ENCODE measurements around the gene DCD. TPM values are rescaled to one million over a fixed set of nuclear protein-coding genes. Genes with fewer than 3 reads are reported as not detected.
A peak's percentile ranks its signal among the peaks of the same experiment; 100 is the strongest.

Gene DCD, protein sequence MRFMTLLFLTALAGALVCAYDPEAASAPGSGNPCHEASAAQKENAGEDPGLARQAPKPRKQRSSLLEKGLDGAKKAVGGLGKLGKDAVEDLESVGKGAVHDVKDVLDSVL
- polyA plus RNA-seq (2013, experiment 1 of 2), result not detected
- polyA plus RNA-seq (2013, experiment 2 of 2), result not detected

- Histone ChIP-seq H3K4me3 (ENCODE audit: low read length) (no peak within 1 kb of the TSS), H3K36me3 (ENCODE audit: insufficient read depth, low read length) (no peaks in the 10 kb centered on the region), H3K9ac (ENCODE audit: low read depth, low read length) (no peak within 1 kb of the TSS), H3K27me3 (ENCODE audit: insufficient read depth, low read length) (no peaks in the 10 kb centered on the region; the same call in 1 of the 2 replicates), H3K27ac (ENCODE audit: low read depth, low read length) (no peak within 1 kb of the TSS), H3K9me3 (ENCODE audit: insufficient read depth, low read depth, low read length) (no peaks in the 10 kb centered on the region), H3K4me1 (ENCODE audit: insufficient read depth, low read length) (no peaks in the 10 kb centered on the region)
- 87% methylated on average over 1 of the region's 2 CpGs for WGBS
Observed at GRCh38 chr12:54648265-54648664, at the start of gene DCD. DCD (minus strand) TSS chr12:54648365; CDS start chr12:54648303, 62 bp downstream.

- WGBS, result 73% methylated on average over 1 of the region's 1 CpG
Observed at GRCh38 chr12:54697851-54698250, 49.7 kb upstream of the DCD start.

GRCh38 chr12:54692353-54692752 is 44.2 kb upstream of the DCD start:
- H3K4me1 ChIP-seq (ENCODE audit: insufficient read depth, low read length), result 0 out of 2 replicates have a peak, but pooled peaks cover 3% of the 10 kb centered on the region
- peaks cover 1% of the 10 kb centered on the region; the same call in 1 of the 2 replicates for H3K9me3 ChIP-seq (ENCODE audit: insufficient read depth, low read depth, low read length)
- H3K4me3 ChIP-seq (ENCODE audit: low read length), result no peak overlapping the region
- H3K27me3 ChIP-seq (ENCODE audit: insufficient read depth, low read length), result no peaks in the 10 kb centered on the region
- H3K27ac ChIP-seq (ENCODE audit: low read depth, low read length), result no peak overlapping the region
- 92% methylated on average over 2 of the region's 2 CpGs for WGBS
- H3K36me3 ChIP-seq (ENCODE audit: insufficient read depth, low read length), result no peaks in the 10 kb centered on the region
- no peak overlapping the region for H3K9ac ChIP-seq (ENCODE audit: low read depth, low read length)

More at GRCh38 chr12:54697851-54698250, 49.7 kb upstream of the DCD start:
- Histone ChIP-seq H3K27ac (ENCODE audit: low read depth, low read length) (no peak overlapping the region), H3K4me3 (ENCODE audit: low read length) (no peak overlapping the region), H3K9ac (ENCODE audit: low read depth, low read length) (no peak overlapping the region), H3K4me1 (ENCODE audit: insufficient read depth, low read length) (peaks cover 8% of the 10 kb centered on the region; the same call in 1 of the 2 replicates), H3K36me3 (ENCODE audit: insufficient read depth, low read length) (no peaks in the 10 kb centered on the region), H3K9me3 (ENCODE audit: insufficient read depth, low read depth, low read length) (no peaks in the 10 kb centered on the region), H3K27me3 (ENCODE audit: insufficient read depth, low read length) (no peaks in the 10 kb centered on the region)

DNA sequence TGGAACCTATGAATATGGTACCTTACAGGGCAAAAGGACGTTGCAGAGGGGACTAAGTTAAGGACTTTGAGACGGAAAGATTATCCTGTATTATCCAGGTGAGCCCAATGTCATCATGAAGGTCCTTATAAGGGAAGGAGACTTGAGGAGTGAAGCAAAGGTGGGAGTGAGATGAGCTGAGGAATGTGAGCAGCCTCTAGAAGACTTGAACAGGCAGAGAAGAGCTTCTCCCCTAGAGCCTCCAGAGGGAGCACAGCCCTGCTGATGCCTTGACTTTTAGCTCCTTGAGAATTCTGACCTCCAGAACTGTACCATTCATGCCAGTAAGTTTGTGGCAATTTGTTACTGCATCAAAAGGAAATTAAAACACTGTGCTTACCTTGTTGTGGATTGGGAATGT is 41.8 kb upstream of the DCD start:
- Histone ChIP-seq H3K4me3 (ENCODE audit: low read length) (no peak overlapping the region), H3K36me3 (ENCODE audit: insufficient read depth, low read length) (no peaks in the 10 kb centered on the region), H3K4me1 (ENCODE audit: insufficient read depth, low read length) (0 out of 2 replicates have a peak, but pooled peaks cover 3% of the 10 kb centered on the region), H3K9me3 (ENCODE audit: insufficient read depth, low read depth, low read length) (peaks cover 6% of the 10 kb centered on the region; the same call in 1 of the 2 replicates), H3K9ac (ENCODE audit: low read depth, low read length) (no peak overlapping the region), H3K27me3 (ENCODE audit: insufficient read depth, low read length) (no peaks in the 10 kb centered on the region), H3K27ac (ENCODE audit: low read depth, low read length) (0 out of 2 replicates have a peak overlapping the region, but pooled peaks have one; percentile 33)
- WGBS, result 55% methylated on average over 2 of the region's 2 CpGs

- H3K9me3 ChIP-seq (ENCODE audit: insufficient read depth, low read depth, low read length), result peaks cover 6% of the 10 kb centered on the region; the same call in 1 of the 2 replicates
- WGBS, result 89% methylated on average over 8 of the region's 8 CpGs
Observed at GRCh38 chr12:54689034-54689372, 40.8 kb upstream of the DCD start.

GRCh38 chr12:54688309-54689033 is 40.3 kb upstream of the DCD start:
- H3K9me3 ChIP-seq (ENCODE audit: insufficient read depth, low read depth, low read length), result peaks cover 6% of the 10 kb centered on the region; the same call in 1 of the 2 replicates
- H3K27ac ChIP-seq (ENCODE audit: low read depth, low read length), result no peak overlapping the region
- 94% methylated on average over 5 of the region's 5 CpGs for WGBS
- H3K4me3 ChIP-seq (ENCODE audit: low read length), result no peak overlapping the region
- H3K36me3 ChIP-seq (ENCODE audit: insufficient read depth, low read length), result no peaks in the 10 kb centered on the region
- H3K4me1 ChIP-seq (ENCODE audit: insufficient read depth, low read length), result peaks cover 17% of the 10 kb centered on the region
- H3K9ac ChIP-seq (ENCODE audit: low read depth, low read length), result no peak overlapping the region
- no peaks in the 10 kb centered on the region for H3K27me3 ChIP-seq (ENCODE audit: insufficient read depth, low read length)

More at GRCh38 chr12:54689034-54689372, 40.8 kb upstream of the DCD start:
- peaks cover 12% of the 10 kb centered on the region for H3K4me1 ChIP-seq (ENCODE audit: insufficient read depth, low read length)
- H3K36me3 ChIP-seq (ENCODE audit: insufficient read depth, low read length), result no peaks in the 10 kb centered on the region
- no peak overlapping the region for H3K9ac ChIP-seq (ENCODE audit: low read depth, low read length)
- no peak overlapping the region for H3K4me3 ChIP-seq (ENCODE audit: low read length)
- no peak overlapping the region for H3K27ac ChIP-seq (ENCODE audit: low read depth, low read length)
- no peaks in the 10 kb centered on the region for H3K27me3 ChIP-seq (ENCODE audit: insufficient read depth, low read length)

DNA sequence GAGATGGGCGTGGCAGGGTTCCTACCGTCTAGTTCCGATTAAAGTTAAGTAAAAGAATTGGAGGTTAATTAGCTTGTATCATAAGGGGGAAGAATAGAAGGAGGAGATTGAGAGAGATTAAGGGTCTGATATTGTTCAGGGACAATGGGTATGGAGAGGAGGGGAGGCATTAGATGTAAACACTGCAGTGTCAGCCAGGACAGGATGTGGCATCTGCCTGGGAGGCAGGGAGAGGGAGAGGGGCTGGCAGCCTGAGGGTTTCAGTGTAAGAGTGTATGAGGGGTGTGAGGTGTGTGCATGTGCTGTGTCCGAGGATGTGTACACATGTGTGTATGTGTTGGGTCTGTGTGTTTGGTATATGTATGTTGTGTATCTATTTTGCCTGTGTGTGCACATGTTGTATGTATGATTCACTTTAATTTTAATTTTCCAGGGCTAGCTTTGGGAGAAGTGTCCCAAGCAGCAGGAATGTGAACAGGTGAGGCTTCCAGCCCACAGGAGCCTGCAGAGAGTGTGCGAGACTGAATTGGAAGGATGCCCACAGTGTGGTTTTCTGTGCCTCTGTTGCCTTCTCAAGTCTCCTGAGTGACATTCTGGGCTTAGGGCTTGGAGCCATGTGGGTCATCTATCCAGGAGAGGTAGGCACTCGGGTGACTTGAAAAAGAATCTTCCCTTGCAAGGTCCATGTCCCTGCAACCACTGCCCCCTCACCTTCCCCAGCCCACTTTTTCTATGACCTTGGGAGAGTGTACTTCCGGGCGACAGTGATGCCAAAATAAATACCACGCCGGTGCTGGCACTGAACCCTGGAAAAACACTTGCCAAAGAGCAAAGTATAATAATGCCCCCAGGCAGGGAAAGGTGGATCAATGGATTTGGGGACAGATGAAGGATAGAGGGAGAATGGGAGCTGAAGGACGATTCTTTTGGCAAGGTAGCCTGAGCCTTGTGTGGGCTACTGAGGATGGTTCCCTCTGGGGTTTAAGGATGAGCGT is 36.8 kb upstream of the DCD start:
- no peaks in the 10 kb centered on the region for H3K27me3 ChIP-seq (ENCODE audit: insufficient read depth, low read length)
- no peaks in the 10 kb centered on the region for H3K36me3 ChIP-seq (ENCODE audit: insufficient read depth, low read length)
- 83% methylated on average over 12 of the region's 12 CpGs for whole genome bisulfite sequencing
- H3K27ac ChIP-seq (ENCODE audit: low read depth, low read length), result no peak overlapping the region
- no peak overlapping the region for H3K9ac ChIP-seq (ENCODE audit: low read depth, low read length)
- peaks cover 6% of the 10 kb centered on the region; the same call in 1 of the 2 replicates for H3K9me3 ChIP-seq (ENCODE audit: insufficient read depth, low read depth, low read length)
- H3K4me1 ChIP-seq (ENCODE audit: insufficient read depth, low read length), result peaks cover 35% of the 10 kb centered on the region
- no peak overlapping the region for H3K4me3 ChIP-seq (ENCODE audit: low read length)

GRCh38 chr12:54683398-54683797 is 35.2 kb upstream of the DCD start:
- Histone ChIP-seq H3K36me3 (ENCODE audit: insufficient read depth, low read length) (no peaks in the 10 kb centered on the region), H3K27ac (ENCODE audit: low read depth, low read length) (peak overlapping the region; percentile 81; the same call in 1 of the 2 replicates), H3K4me3 (ENCODE audit: low read length) (no peak overlapping the region), H3K9ac (ENCODE audit: low read depth, low read length) (no peak overlapping the region), H3K27me3 (ENCODE audit: insufficient read depth, low read length) (no peaks in the 10 kb centered on the region), H3K9me3 (ENCODE audit: insufficient read depth, low read depth, low read length) (peaks cover 6% of the 10 kb centered on the region; the same call in 1 of the 2 replicates), H3K4me1 (ENCODE audit: insufficient read depth, low read length) (peaks cover 32% of the 10 kb centered on the region)
- WGBS, result 5% methylated on average over 2 of the region's 2 CpGs

DNA sequence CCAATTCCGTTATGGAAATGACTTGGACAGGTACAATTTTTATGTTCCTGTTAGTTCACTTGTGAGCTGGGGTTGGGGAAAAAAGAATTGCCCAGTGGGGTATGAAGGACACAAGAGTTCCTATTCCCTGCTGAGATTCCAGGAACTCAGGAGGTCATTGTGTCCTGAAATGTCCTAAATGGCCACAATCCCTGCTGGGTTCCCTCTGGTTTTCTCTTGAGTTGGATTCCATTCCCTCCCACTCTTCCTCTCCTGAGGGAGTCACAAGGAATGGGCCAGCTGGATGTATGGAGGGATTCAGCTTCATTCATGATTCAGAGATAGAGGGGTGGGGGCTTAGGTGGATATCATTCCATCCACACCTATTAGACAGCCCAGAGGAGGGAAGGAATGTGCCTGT is 34.5 kb upstream of the DCD start:
- H3K27me3 ChIP-seq (ENCODE audit: insufficient read depth, low read length), result no peaks in the 10 kb centered on the region

GRCh38 chr12:54680374-54680773 is 32.2 kb upstream of the DCD start:
- Histone ChIP-seq H3K36me3 (ENCODE audit: insufficient read depth, low read length) (no peaks in the 10 kb centered on the region), H3K9ac (ENCODE audit: low read depth, low read length) (no peak overlapping the region), H3K27ac (ENCODE audit: low read depth, low read length) (no peak overlapping the region; the same call in 1 of the 2 replicates), H3K27me3 (ENCODE audit: insufficient read depth, low read length) (no peaks in the 10 kb centered on the region), H3K9me3 (ENCODE audit: insufficient read depth, low read depth, low read length) (no peaks in the 10 kb centered on the region), H3K4me3 (ENCODE audit: low read length) (no peak overlapping the region), H3K4me1 (ENCODE audit: insufficient read depth, low read length) (peaks cover 44% of the 10 kb centered on the region)
- WGBS, result 77% methylated on average over 3 of the region's 3 CpGs

More for the DNA sequence above, 34.5 kb upstream of the DCD start:
- Histone ChIP-seq H3K9ac (ENCODE audit: low read depth, low read length) (no peak overlapping the region), H3K9me3 (ENCODE audit: insufficient read depth, low read depth, low read length) (peaks cover 6% of the 10 kb centered on the region; the same call in 1 of the 2 replicates), H3K4me3 (ENCODE audit: low read length) (no peak overlapping the region), H3K4me1 (ENCODE audit: insufficient read depth, low read length) (peaks cover 35% of the 10 kb centered on the region), H3K27ac (ENCODE audit: low read depth, low read length) (peak overlapping the region; percentile 81; the same call in 1 of the 2 replicates), H3K36me3 (ENCODE audit: insufficient read depth, low read length) (no peaks in the 10 kb centered on the region)
- WGBS, result 73% methylated on average over 1 of the region's 1 CpG
